ENCODE data around the gene APMAP.

Gene APMAP

DNA sequence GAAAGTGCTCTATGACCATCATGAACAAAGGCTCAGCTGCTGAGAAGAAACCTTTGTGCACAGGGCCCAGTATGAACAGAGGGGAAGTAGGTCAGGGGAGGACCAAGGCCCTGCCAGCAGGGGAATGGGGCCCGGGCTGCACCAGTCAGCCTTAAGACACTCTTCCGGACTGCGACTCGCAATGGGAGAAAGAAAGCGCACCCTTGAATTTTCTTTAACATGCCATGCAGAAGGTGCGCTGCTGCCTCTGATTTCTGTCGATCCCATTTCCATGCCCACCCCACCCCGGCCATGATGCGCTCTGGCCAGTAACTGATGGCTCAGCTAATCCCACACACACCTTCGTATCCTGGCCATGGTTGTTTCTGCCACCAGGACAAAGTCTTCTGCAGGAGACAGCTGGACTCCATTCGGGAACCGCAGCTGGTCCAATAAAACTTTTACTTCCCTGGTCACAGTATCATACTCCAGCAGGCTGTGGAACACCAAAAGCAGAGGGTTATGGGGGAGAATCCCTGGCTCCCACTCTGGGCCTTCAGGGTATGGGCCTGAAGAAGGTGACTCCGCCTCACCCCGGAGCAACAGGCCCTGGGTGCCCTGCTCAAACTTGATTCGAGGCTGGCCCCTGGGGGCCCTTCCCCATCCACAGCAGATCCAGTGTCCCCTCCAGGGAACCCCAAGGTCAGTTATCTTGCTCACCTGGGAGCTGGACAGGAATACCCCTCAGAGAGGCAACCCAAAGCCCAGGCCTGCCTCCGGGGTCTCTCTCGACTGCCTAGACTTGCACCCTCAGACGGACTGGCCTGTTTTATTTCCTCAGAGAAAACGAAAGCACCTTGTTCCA lies 23.1 kb downstream of the APMAP start:
- no peak overlapping the region for H3K4me3 ChIP-seq (ENCODE audit: low read length)
- no peaks in the 10 kb centered on the region for H3K9me2 ChIP-seq (replicated peaks; ENCODE audit: insufficient read depth, low read length)
- no peaks in the 10 kb centered on the region for H4K20me1 ChIP-seq (ENCODE audit: insufficient read depth, low read length)
- no peaks in the 10 kb centered on the region for H3F3A ChIP-seq (ENCODE audit: insufficient read depth, low read length)
- H3K79me2 ChIP-seq (ENCODE audit: low read length), result no peaks in the 10 kb centered on the region
- peaks cover 14% of the 10 kb centered on the region for H3K36me3 ChIP-seq (replicated peaks; ENCODE audit: insufficient read depth, low read length)
- H3K27ac ChIP-seq (ENCODE audit: low read length), result no peak overlapping the region
- no peak overlapping the region for H2AFZ ChIP-seq (ENCODE audit: low read length)
- no peaks in the 10 kb centered on the region for H3K9me3 ChIP-seq (replicated peaks; ENCODE audit: insufficient read depth, low read length)
- no peak overlapping the region for H3K4me2 ChIP-seq (ENCODE audit: low read depth, low read length)
- TF ChIP-seq, protein P1, sequence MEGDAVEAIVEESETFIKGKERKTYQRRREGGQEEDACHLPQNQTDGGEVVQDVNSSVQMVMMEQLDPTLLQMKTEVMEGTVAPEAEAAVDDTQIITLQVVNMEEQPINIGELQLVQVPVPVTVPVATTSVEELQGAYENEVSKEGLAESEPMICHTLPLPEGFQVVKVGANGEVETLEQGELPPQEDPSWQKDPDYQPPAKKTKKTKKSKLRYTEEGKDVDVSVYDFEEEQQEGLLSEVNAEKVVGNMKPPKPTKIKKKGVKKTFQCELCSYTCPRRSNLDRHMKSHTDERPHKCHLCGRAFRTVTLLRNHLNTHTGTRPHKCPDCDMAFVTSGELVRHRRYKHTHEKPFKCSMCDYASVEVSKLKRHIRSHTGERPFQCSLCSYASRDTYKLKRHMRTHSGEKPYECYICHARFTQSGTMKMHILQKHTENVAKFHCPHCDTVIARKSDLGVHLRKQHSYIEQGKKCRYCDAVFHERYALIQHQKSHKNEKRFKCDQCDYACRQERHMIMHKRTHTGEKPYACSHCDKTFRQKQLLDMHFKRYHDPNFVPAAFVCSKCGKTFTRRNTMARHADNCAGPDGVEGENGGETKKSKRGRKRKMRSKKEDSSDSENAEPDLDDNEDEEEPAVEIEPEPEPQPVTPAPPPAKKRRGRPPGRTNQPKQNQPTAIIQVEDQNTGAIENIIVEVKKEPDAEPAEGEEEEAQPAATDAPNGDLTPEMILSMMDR (IDR thresholded peaks at IDR 0.05; ENCODE audit: low read length), result no peak
- TF ChIP-seq EZH2 (optimal IDR thresholded peaks at IDR 0.05; ENCODE audit: low read depth, low read length) (no peak), EZH2phosphoT487 (IDR thresholded peaks at IDR 0.05; ENCODE audit: low read length) (no peak)
- H3K27me3 ChIP-seq (replicated peaks; ENCODE audit: insufficient read depth, low read length), result no peaks in the 10 kb centered on the region
- no peaks in the 10 kb centered on the region for H3K4me1 ChIP-seq (ENCODE audit: low read length)
- DNase-seq, result no peak
- H3K9ac ChIP-seq (ENCODE audit: low read length), result no peak overlapping the region

DNA sequence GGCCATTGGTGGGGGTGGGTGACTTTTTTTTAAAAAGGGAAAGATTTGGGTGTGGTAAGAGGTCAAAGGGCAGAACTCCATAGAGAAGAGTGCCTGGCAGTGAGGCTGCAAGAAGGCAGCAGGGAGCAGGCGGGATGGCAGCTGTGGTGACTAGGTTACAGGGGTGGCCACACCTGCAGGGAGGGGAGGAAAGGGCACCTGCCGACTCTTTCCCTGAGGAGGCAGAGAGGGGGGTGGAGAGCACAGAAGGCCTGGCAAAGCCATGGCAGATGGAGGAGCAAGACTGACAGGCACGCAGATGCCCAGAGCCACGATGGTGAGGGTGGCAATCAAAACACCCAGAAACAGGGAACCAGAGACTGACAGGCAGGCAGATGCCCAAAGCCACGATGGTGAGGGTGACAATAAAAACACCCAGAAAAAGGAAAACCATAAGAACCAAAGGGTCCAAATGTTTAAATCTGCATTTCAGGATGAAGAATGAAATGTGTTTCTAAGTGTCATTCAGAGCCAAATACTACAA lies 24.2 kb downstream of the APMAP start:
- Histone ChIP-seq H3K27ac (ENCODE audit: low read length) (no peak overlapping the region), H3K4me2 (ENCODE audit: low read depth, low read length) (no peak overlapping the region), H4K20me1 (ENCODE audit: insufficient read depth, low read length) (no peaks in the 10 kb centered on the region), H3K9me3 (replicated peaks; ENCODE audit: insufficient read depth, low read length) (no peaks in the 10 kb centered on the region), H3F3A (ENCODE audit: insufficient read depth, low read length) (no peaks in the 10 kb centered on the region), H3K36me3 (replicated peaks; ENCODE audit: insufficient read depth, low read length) (peaks cover 15% of the 10 kb centered on the region), H2AFZ (ENCODE audit: low read length) (no peak overlapping the region), H3K79me2 (ENCODE audit: low read length) (no peaks in the 10 kb centered on the region), H3K9me2 (replicated peaks; ENCODE audit: insufficient read depth, low read length) (no peaks in the 10 kb centered on the region), H3K4me1 (ENCODE audit: low read length) (no peaks in the 10 kb centered on the region), H3K9ac (ENCODE audit: low read length) (no peak overlapping the region), H3K27me3 (replicated peaks; ENCODE audit: insufficient read depth, low read length) (no peaks in the 10 kb centered on the region), H3K4me3 (ENCODE audit: low read length) (no peak overlapping the region)
- TF ChIP-seq EZH2 (optimal IDR thresholded peaks at IDR 0.05; ENCODE audit: low read depth, low read length) (no peak), EZH2phosphoT487 (IDR thresholded peaks at IDR 0.05; ENCODE audit: low read length) (no peak)
- TF ChIP-seq, protein P1 (IDR thresholded peaks at IDR 0.05; ENCODE audit: low read length), result no peak
- DNase-seq, result no peak

DNA sequence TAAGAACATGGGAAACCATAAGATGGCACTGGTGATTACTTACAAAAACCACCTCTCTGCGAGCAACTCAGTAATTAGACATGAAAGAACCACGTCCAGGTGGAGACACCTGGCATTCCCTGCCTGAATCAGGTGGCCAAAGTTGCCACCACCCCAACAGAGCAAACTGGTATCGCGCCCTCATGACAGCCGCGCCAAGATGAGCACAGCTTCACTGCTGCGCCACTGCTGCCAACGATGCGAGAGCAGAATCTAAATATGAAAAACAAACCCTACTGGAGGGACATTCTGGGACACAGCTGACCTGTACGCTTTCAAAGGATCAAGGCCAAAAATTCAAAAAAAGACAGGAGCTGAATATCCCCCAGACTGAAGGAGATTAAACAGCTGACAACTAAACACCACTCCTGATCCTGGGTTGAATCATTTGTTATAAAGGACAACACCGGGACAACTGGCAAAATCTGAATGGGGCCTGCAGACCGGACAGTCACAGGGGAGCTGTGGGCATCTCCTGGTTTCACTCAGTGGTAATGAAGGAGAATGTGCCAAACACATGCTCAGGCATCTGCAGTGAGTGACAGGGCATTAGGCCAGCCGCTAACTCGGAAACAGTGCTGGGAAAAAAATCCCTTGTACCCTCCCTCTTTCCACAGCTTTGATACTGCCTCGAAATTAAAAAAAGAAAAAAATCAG lies 26.1 kb downstream of the APMAP start:
- no peak for DNase-seq

More for the DNA sequence above, 26.1 kb downstream of the APMAP start:
- Histone ChIP-seq H3K9me3 (replicated peaks; ENCODE audit: insufficient read depth, low read length) (no peaks in the 10 kb centered on the region), H3F3A (ENCODE audit: insufficient read depth, low read length) (no peaks in the 10 kb centered on the region), H3K9ac (ENCODE audit: low read length) (no peak overlapping the region), H4K20me1 (ENCODE audit: insufficient read depth, low read length) (no peaks in the 10 kb centered on the region), H3K36me3 (replicated peaks; ENCODE audit: insufficient read depth, low read length) (peaks cover 8% of the 10 kb centered on the region; the same call in 1 of the 2 replicates), H3K27me3 (replicated peaks; ENCODE audit: insufficient read depth, low read length) (no peaks in the 10 kb centered on the region), H2AFZ (ENCODE audit: low read length) (no peak overlapping the region), H3K79me2 (ENCODE audit: low read length) (no peaks in the 10 kb centered on the region), H3K27ac (ENCODE audit: low read length) (no peak overlapping the region), H3K4me2 (ENCODE audit: low read depth, low read length) (no peak overlapping the region), H3K9me2 (replicated peaks; ENCODE audit: insufficient read depth, low read length) (no peaks in the 10 kb centered on the region), H3K4me3 (ENCODE audit: low read length) (no peak overlapping the region), H3K4me1 (ENCODE audit: low read length) (no peaks in the 10 kb centered on the region)
- TF ChIP-seq EZH2phosphoT487 (IDR thresholded peaks at IDR 0.05; ENCODE audit: low read length) (no peak), EZH2 (optimal IDR thresholded peaks at IDR 0.05; ENCODE audit: low read depth, low read length) (no peak)
- TF ChIP-seq, protein P1 (IDR thresholded peaks at IDR 0.05; ENCODE audit: low read length), result no peak
